ENCODE results near the gene CKLF. TPM values are rescaled to one million over a fixed set of nuclear protein-coding genes. Genes with fewer than 3 reads are reported as not detected.

The CKLF gene
- polyA plus RNA-seq, 10 donors, result 24.7 to 39.5 (median 26.5) TPM

DNA sequence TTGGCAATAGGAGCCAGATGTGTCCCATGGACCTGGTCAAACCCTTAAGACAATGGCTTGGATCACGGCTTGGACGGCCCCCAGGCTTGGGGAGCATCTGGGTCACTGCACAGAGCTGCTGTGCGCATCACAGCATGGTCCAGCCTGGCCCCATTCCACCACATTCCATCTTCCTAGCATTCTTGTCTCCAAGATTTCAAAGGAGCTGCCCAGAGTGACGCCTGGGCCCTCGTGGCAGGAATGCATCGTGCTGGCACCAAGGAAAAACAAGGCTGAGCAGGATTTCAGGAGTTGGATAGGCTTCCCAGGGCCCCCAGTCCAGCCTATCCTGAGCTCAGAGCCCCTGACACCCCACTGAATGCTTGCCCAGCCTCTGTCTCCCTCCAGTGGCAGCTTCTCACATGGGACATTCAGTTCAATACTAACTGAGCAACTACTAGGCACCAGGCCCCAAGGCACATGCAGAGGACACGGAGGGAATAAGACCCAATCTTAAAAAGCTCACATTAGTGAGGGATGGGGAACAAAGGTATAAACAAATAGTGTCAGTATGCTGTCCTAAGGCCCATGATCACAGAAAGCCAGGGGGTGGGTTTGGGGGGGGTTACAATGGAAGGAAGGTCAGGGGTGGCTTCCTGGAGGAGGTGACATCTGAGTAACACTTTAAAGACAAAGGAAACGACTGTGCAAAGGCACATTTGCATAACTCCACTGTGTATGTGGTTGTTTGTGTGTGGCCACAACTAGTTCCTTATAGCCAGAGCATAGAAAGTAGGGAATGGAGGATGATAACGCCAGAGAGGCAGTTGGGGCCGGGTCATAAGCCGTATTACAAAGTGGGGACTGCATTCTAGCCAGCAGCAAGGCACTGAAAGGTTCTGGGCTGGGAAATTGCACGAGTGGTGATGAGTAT is 36.5 kb upstream of the CKLF start:
- no peak for DNase-seq

DNA sequence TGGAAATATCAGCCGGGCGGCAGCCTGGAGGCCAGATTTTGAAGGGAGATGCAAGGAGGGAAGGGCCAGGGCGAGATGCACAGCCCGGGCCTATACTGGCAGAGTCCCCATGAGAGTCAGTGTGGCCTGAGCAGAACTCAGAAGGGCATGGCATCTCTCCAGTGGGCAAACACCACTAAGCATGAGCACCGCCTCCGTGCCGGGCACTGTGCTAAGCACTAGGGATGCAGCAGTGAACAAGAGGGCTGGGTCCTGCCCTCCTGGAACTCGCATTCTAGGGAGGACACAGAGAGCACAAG is 35.9 kb upstream of the CKLF start:
- DNase-seq, result no peak

DNA sequence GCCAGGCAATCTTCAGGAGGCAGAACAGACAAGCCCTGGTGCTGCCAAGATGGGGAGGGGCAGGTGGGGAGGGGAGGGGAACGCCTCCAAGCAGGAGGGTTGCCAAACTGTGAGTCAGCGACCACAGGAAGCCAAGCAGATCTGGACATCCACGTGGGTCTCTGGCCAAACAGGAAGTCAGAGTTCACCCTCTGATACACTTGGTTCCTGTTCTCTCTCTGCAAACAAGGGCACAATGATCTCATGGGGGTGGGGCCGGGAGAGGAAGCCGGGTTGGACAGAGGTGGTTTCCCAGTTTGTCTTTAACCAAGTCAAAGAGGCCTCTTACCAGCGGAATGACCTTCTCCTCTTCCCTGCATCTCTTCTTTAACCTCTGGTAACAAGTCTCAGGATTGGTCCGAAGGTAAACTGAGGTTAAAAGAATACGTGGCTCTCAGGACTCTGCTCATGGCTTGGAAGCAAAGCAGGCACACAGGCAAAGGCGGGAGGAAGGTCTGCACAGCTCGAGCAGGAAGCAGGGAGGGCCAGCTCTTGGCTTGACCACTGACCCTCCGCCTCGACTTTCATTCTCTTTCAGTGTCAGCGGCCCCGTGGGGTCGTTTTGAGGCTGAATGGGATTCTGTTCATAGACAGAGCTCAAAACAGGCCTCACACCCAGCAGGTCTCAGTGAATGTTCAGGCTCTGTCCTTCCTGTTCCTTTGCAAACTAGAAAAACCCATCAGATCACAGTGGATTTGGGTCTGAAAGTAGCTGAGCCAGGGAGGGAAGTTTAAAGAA is 35.4 kb upstream of the CKLF start:
- DNase-seq, result peak; percentile 91 to 95 (median 95)

DNA sequence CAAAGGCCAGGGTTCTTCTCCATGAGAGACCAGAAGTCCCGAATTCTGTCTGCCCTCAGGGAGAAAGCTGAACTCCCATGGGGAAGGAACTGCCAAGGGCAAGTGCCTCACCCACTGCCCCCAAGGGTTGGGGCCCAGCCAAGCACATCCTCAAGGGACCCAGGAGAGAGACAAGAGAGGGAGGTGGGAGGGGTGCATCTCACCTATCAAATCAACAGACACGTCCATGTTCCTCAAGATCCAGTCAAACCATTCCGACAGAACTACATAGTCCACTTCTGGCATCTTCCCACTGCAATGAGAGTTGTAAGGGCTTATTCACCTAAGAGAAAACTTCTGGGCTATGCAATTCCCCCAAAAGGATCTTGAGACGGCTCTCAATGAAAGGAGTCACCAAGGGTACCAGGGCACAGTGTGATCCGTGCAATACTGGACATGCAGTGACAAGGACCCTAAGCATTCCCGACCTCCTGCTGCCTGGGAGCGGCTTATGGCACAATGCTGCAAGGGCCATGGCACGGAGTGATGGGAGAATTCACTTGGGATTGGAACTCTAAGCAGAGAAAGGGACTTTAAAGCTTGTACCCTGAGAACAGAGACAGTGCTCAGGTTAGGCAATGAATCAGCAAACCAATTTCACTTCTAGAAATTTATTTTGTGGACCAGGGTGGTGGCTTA is 34.7 kb upstream of the CKLF start:
- DNase-seq, result no peak

DNA sequence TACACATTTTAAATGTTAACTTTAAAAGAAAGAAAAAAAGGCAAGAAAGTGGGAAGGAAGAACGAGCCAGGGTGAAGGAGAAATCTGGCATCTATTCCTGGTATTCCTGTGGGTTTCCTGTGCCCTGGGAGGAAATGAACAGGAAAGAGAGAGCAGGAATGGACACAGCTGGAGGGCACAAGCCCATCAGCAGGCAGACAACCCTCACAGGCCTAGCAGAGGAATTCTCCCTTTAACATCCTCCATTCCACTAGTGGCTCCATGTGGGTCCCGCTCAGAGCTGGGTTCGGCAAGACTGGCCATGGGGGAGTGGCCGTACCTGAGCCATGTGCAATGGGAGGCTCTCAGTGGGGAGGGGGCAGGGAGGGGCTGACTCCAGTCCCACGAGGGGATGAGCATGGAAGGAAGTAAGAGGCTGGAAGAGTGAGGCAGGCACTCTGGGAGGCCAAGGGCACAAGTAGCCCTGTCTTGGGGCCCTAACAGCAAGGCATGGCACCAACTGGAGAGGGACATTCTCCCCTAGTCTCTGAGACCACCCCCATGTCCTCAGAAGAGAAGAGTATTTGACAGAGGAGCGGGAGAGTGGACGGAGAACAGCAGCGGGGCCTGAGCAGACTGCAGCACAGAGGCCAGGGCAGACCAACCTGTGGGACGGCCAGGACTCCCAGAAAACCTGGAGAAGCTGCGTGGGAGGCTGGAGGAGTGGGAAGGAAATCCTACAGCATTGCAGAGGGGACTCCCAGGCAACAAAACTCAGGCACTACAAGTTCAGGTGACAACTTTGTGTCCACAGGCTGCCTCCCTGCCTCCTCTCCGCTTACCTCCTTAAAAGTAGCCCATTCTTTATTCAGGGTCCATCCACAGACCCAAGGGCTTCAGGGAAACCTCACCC is 32.6 kb upstream of the CKLF start:
- no peak for DNase-seq

DNA sequence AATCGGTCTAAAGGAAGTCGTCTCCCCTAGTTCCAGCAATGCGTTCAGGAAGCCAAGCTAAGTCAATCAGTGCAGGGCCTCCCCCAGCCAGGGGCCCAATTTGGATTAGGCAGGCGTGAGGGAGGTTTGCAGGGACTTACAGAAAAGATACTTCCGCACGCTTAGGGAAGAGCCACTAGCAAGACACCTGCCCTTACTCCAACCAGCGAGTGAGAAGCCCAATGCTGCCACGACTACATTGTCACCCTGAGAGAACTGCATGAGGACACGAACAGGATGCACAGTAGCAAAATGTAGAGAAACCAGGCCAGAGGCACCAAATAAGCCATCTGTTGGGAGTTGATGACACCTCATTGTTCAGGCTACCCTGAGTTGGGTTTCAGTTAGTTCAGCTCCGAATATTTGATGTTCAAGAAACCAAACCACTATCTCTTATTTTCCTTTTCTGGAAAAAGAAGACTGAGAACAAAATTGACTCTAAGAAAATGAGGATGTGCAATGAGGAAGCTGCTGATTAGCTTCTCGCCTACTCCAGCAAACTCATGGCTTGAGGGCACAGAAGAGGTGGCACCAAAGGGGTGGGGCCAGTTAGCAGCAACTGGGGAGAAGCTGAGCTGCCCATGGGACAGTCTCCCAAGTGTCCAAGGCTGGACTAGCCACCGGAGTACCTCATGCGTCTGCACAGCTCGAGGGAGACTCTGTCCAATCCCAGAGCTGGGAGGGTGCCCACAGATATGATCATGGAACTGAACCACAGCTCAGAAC is 31.8 kb upstream of the CKLF start:
- no peak for DNase-seq

DNA sequence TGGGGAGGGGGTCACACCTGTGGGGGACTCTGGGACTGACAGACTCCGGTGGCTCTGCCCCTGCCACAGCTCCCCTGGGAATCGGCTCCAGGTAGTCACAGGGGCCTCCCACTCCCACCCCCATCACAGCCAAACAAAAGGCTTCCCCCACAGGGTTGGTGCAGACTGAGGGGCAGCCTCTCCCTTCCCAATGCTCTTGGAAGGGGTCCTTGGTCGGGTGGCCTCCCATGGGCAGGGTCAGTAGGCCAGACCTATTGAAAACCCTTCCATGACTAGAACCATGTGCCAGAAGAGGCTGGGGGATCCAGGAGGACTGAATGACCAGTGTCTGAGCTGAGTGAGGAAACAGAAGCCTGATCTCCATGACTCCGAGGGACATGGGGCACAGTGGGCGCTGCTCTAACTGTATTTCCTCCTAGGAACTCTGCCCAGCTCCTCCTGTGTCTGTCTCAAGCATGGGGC is 31.1 kb upstream of the CKLF start:
- DNase-seq, result no peak

DNA sequence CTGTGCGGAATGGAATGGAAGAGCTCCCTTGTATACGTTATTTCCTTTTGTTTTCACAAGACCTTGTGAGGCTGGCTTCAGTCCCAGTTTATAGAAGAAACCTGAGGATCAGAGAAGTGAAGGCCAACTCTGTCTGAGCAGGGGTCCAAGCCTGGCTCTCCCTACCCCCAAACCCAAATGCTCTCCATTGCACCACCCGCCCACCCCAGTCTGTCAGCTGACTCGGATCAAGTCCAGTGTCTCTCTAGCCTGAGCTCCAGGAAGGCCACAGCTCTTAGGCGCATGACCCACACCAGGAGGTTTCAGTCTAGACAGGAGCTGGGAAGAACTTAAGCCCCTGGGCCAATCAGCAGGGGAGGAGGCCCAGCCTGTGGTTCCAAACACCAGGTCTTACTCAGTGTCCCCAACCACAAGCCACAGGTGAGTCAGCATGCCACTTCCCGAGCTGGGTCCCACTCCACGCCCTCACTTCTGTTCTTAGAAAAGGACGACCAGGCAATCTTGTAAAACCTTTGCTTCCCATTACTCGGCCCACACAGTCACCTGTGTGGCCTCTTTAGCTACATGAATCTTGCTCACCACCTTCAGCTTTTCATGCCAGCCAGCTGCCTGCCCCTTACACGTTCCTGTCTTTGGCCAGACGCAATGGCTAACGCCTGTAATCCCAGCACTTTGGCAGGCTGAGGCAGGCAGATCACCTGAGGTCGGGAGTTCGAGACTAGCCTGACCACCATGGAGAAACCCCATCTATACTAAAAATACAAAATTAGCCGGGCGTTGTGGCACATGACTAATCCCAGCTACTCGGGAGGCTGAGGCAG is 30.2 kb upstream of the CKLF start:
- peak in 1 of 3 donors; percentile 44 for DNase-seq

DNA sequence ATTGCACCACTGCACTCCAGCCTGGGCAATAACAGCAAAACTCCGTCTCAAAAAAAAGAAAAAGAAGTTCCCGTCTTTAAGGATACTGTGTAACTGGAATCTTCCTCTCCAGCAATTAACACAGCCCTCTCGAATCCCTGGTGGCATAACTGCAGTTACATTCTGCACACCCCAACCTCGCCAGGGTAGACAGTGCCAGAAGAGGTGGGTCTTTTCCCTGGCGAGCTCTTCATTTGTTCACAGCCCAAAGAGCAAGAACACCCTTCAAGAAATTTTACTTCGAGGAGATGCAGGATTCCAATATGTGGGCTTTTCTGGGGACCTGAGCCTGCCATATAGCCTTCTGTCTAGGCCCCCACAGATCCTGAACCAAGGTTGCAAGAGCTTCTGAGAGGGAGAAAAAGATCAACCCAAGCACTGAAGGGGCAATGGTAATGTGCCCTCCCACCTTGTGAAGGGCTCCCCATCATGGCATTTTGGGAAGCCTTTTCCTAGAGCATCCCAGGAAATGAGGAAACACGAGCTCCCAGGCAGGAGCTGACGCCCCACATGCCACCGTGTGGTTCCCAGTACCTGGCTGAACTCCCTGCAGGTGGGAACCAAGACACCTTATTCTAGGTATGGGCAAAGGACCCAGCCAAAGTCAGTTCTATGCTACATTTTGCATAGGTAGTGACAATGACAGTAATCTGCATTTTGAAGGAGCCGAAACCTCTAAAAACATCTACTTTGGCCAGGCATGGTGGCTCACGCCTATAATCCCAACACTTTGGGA is 29.4 kb upstream of the CKLF start:
- no peak for DNase-seq

DNA sequence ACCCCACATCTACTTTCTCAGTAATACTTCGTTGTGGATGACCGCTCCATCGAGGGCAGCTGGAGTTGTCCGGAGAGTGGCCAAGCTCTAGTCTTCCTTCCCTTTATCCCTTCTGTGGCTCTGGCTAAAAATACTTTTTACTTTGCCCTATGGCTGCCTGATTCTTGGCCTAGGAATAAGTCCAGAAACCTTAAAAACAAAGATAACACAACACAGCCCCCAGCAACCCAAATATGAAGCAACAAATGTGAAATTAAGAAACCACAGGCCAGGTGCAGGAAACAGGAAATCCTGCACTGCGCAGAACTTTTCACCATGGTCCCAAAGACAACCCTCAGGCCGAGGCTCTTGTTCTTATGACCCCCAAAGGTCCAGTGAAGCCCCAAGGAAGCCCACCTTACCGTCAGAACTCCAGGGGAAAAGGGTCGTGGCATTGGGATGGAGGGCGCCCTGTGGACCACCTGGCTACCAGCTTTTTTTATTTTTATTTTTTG is 28.5 kb upstream of the CKLF start:
- no peak for DNase-seq

DNA sequence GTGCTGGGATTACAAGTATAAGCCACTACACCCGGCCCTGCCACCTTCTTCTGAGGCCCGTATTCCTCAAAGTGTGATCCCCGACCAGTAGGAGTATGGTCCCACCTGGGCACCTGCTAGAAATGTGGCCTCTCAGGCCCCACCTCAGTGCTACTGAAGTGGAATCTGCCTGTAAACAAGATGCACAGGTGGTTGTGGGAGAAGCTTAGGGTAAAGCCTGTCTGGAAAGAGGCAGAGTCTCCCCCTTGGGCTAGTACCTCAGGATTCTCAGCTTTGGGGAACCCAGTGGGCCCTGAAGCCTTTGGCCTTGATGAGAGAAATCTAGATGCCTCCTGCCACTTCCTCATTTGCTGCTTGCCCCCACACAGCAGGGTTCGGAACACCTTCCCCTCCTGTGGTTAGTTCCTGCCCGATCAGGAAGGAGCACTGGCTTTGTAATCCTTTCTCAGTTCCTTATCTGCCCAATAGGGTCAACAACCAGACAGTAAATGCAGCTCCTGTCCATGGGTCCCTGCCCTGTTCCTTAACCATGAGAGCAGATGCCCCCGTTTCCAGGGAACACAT is 27.7 kb upstream of the CKLF start:
- peak in 1 of 3 donors; percentile 38 for DNase-seq

DNA sequence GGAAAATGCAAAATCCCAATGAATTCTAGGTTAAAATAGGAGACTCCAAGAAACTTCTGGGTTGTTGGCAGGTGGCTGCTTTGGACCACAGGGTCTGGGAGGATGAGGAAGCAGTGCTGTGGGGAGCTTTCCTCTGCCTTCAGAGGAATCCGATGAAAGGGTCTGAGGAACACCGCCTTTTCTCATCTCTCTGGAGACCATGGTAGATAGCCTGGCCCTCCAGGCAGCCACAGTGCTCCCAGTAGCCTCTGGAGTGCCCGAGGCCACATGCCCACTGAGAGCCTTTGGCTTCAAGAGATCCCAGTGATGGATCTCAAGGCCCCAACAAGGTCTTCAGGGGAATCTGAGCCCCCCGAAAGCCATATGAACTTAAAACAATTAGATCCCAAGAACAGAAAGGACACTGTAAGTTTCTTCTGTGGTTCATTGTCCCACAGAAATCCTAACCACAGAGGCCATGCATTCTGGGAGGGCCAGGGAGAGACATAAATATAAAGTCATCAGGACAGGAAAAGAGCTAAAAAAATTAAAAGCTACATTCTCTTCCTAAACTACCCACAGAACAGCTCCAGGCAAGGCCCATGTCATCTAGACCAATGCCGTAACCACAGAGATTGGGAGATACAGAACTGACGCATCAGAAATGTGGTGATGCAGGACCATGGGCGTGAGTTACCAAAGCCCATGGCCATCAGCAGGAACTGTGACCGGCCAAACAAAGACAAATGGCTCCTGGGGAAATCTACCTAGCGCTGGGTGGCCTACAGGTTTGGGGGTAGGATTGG is 26.8 kb upstream of the CKLF start:
- no peak for DNase-seq

DNA sequence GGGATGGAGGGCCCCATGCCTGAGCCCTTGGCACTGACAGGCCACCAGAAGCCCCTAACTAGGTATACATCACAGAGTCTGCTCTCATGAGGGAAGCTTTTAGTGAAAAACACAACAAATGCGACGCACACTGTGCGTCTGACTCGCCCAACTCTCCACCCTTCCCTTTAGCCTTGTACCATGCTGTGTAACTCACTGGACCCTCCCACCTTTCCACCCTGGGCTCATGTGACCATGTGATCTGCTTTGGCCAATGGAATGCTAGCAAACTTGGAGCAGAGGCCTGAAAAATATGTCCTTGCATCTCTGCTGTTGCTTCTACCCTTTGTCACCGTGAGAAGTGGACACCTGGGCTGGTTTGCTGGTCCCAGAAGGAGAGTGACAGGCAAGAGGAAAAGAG is 24.1 kb upstream of the CKLF start:
- no peak for DNase-seq

DNA sequence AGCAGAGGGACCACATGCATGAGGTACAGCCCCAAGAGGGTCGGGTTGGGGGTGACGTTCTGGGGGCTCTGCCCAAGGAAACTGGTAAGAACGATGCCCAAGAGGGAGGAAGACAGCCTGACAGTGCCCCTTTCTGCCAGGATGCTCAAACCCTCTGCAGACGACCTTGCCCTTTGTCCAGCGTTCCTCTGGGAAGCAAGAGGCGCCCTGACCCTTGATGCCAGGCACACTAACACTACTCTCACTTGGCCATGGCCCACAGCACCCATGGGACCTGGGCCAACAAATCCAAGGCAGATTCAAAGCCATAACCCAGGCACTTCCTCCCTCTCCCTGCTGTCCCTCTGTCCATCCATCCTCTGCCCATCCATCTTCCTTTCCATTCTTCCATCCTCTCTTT is 22.9 kb upstream of the CKLF start:
- DNase-seq, result no peak

DNA sequence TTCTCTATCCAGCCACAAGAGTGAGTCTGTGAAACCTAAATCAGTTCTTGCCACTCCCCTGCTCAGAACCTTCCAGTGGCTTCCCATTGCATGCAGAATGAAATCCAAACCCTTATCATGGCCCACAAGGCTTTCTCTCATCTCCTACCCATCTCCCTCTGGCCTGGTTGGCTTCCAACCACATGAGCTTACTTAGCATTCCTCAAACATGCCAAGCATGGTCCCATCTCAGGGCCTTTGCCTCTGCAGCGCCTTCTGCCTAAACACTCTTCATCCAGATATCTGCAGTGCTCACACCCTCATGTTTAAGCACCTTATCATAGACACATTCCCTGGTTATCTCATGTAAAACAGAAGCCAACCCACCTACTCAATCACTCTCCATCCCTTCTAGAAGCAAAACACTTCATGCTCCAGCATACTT is 18.0 kb upstream of the CKLF start:
- DNase-seq, result no peak

DNA sequence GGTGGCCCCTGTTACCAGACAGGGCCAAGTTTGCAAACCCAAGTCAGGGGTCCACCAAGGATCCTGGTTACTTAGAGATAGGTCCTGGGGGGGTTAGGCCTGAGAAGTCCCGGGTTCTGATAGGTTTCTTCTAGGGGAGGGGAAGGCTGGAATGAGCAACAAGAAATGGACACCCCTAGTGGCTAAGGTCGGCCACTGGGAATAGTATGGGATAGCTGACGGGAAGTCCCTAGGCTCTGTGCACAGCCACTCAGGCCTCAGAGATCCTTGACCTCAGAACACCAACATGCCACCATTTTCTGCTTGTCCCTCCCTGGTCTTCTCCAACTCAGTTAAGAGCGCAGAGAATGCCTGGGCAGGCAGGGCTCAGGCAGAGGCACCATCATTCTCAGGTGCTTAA is 15.9 kb upstream of the CKLF start:
- DNase-seq, result no peak

DNA sequence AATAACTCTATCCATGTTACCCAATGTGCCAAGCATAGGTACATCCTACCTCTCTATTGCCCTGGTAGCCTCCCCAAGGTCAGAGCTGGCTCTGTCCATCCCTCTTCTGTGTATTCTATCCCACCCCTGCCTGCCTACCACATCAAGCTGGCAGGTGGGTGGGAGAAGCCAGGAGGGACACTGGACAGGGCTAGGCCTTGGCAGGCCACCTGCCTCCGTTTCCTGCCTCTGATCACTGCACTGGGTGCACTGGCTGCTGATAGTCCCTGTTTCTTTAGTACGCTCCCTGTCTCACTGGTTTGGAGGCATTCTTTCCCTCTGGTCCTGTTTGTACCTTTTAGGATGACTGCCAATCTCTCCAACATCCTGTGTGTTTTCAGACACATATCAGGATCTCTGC is 15.1 kb upstream of the CKLF start:
- DNase-seq, result no peak

DNA sequence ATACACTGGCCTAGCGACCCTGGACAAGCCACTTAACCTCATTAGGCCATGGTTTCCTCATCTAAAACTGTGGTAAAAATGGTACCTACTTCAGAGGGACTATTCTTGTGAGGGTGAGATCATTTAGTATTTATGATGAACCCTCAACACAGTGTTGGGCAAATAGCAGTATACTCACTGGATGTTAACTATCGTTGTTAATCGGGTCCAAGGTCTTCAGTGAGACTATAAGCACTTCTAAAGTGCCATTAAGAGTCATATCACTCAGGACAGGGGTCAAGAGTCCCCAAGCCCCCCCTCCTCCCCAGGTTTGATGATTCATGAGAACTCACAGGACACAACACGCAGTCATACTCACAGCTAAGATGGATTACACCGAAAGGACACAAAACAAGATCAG is 13.5 kb upstream of the CKLF start:
- DNase-seq, result no peak

Measured in muscle of back (tissue), 11 donors.